Measurements from ENCODE around the gene C12orf75. TPM values are rescaled to one million over a fixed set of nuclear protein-coding genes. Genes with fewer than 3 reads are reported as not detected.
"Not testable (repeated sequence)": the region's sequence is repeated elsewhere in the genome, so short reads cannot be mapped to it uniquely, and the experiment has no call there.

The C12orf75 gene
- total RNA-seq, 1 donor from 2014 or later, result 36.3 TPM

DNA sequence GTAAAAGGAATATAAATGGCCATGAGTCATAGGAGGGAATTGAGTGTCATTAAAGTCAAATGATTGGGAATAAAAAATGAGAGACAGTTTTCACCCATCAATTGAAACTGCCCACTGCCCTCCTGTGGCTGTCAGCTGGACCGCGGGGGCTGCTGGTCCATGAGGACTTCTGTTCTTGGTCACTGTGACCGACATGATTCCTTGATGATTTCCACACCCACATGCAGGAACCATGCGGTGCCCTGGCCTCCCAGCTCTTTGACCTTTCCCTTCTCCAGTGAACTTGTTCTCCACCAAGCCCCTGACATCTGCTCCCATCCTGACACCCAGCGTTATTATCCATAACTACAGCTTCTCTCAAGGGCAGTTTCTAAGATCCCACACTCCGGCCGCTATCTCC, 48.4 kb downstream of the C12orf75 start:
- DNase-seq, result no peak

DNA sequence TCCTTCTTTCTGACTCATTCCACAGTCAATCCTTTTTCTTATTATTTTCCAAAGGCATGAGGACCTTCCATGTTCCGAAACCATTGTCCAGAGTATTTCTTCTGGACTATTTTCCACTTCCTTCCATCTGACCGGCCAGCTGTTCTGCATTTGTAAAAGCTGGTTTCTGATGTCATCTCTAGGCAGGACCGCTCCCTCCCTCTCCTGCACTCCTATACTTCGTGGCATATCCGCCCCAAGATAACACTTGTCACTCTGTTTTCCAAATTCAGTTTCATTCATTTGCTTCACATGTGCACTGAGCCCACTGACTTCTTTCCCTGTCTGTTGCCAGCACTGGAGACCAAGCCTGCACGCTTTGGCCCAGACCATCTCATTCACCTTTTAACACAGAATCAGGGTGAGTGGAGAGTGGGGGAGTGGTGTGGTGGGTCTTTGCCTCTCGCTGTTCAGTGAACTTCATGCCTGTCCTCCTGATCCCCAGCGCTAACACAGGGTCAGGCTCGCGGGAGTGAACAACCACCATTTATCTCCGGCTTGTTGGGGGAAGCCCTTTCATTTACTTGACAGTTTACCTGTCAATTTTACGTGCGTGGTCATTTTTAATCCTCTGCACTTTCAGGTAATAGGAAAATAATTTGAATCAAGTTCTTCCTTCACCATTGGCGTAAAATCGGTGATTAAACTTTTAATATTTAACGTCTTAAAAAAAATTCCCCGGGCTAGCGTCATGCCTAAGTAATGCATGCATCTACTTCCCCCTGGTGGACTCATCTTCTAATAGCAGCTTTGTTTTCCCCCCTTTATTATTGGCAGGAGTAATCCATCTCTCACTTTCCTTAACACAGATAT, 52.5 kb downstream of the C12orf75 start:
- DNase-seq, result no peak

DNA sequence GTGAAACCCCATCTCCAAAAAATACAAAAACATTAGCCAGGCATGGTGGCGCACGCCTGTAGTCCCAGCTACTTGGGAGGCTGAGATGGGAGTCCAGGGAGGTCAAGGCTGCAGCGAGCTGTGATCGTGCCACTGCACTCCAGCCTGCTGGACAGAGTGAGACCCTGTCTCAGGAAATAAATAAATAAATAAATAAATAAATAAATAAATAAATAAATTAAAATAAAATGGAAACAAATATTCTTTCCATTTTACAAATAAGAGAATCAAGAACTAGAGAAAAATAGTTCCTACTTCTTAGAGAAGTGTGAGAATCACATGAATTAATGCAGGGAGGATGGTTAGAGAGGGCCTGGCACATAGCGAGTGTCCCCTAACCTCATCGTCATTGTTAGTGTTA, 53.7 kb downstream of the C12orf75 start:
- no peak for DNase-seq

DNA sequence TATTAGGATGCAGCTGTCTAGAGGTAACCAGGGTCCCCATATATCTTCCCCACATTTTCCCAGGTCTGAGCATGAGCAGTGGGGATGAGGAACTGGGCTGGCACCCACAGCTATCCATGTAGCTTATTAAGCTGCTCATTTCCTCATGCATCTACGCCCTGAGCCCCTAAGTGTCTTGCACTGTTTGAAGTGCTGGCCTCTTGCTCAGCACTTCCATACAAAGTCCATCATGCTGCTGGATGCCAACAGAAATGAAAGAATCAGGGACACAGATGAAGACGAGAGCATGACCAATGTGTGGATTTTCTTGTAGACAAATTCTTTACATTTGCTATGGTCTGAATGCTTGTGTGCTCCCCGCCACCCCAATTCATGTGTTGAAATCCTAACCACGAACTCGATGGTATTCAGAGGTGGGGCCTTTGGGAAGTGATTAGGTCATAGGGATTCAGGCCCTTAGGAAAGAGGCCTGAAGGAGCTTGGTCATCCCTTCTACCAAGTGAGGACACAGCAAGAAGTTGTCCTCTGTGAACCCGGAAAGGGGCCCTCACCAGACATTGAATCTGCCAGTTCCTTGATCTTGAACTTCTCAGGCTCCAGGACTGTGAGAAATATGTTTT, 54.5 kb downstream of the C12orf75 start:
- DNase-seq, result no peak

DNA sequence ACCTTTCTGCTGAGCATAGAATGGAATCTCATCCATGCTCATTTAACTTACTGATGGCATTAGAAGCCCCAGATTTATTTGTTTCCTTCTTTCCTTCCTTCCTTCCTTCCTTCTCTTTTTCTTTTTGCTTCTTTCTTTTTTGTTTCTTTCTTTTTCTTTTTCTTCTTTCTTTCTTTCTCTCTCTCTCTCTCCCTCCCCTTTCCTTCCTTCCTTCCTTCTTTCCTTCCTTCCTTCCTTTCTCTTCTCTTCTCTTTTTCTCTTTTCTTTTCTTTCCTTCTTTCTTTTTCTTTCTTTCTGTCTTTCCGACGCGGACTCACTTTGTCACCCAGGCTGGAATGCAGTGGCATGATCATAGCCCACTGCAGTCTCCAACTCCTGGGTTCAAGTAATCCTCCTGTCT, 55.9 kb downstream of the C12orf75 start:
- DNase-seq, result no peak

DNA sequence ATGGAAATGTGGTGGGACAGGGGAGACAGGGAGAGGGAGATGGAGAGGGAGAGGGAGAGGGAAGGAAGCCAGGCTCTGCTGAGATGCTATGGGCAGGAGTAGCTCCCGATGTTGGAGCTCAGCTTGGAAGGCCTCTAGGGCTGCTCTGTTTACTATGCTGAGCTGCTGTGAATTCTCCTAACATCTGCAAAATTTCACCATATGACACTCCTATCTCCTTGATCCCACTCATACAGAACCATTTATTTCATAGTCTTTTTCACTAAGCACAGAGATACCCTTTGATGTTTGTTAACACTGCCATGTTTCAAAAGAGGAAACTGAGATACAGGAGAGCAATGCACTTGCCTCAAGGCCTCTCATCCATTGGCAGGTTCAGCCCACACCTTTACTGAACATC, 60.7 kb downstream of the C12orf75 start:
- no peak for DNase-seq

DNA sequence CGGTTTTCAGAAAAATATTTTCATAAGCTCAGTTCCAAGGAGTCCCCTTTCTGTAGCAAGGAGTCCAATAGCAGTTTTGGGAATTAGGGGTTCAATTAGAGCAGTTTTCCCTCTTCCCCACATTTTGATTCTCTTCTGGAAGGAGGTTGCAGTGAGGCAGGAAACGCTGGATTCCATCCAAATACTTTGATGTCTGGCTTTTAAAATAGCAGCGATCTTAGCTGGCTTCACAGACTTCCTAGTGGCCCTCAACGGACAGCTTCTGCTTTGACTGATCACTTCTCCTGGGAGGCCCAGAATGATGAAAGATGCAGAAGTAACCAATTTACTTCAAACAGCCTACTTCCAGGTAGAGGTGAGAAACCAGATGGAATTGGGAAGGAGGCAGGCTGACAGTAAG, 63.1 kb downstream of the C12orf75 start:
- DNase-seq, result no peak

DNA sequence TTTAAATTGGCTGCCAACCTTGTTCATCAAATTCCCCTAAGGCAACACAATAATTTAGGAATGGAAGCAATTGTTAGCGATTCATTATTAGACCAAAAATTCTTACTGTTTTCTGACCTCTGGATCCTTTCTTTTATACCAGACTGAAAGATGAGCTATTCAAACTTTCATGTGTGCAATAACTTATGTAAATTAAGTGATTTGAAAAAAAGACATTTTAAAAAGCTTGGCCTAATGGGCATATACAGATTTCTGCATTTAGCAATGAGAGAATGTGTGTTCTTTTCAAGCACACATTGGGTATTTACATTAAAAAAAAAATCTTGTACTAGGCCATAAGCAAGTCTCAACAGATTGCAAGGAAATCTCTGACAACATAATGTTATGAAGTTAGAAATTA, 65.5 kb downstream of the C12orf75 start:
- DNase-seq, result no peak

DNA sequence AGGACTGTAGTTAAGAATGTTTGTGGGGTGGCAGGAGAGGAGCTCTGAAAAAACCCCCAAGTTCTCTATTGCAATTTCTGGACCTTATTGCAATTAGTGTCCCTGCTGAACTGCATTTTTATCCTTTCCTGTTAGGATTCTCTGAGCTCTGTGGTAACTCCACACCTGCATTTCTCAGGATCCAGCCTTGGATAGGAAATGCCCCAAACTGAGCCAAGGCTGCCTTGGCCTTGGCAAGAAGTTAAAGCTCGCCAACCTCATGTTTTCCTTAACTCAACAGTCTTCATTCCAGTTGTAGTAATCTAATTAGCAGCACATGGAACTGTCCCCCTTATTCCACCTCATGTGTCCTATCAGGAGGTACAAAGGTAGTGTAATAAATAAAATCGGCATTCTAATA, 66.5 kb downstream of the C12orf75 start:
- DNase-seq, result no peak

DNA sequence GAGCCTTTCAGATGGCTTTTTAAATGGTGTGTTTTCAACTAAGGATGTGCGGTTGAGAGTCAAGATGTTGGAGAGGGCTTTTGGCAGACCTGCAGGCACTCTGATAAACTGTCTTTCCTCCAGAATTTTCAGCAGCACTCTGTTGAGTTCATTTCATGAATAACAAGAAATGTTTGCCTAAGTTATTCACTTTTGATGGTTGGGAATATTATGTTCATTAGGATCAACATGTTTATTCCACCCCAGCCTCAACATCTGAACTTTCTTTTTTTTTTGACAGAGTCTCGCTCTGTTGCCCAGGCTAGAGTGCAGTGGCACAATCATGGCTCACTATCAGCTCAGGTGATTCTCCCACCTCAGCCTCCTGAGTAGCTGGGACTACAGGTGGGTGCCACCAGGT, 68.4 kb downstream of the C12orf75 start:
- no peak for DNase-seq

DNA sequence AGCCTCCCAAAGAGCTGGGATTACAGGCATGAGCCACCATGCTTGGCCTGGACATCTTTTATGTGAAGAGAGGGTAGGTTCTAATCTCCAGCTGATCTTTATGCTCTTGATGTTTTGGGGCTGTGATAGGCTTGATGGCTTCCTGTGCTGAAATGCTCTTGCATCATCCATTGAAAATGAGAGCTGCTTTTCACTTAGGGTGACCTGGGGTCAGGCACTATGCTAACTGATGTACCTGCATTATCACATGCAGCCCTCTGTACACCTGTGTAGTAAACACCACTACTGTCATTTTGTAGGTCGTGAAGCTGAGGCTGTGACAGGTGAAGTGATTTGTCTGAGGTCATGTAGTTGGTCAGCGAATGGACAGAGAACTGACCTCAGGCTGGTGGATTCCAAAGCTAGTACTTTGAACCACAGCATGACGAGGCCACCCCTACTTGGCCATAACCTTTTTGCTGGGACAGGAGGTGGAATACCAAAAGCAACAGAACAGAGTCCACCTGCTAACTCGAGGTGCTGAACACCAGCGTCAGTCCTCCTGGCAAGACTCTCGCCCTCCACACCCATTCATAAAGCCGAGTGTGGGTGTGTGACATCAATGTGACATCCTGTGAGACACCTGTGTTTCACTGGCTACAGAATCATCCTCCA, 69.1 kb downstream of the C12orf75 start:
- DNase-seq, result no peak

DNA sequence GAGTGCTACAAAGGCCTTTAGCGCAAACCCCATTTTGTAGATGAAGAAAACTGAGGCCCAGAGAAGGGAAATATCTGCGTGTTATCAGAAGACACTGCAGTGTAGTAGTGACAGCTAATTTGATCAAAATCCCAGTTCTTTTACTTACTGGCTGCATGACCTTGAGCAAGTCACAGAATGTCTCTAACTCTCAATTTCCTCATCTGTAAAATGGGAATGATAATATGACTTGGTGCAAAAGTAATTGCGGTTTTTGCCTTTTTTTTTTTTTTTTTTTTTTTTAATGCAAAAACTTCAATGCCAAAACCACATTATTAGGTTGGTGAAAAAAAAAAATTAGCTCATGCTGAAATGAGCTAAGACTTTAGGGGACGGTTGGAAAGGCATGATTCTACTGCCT, 69.7 kb downstream of the C12orf75 start:
- no peak for DNase-seq

DNA sequence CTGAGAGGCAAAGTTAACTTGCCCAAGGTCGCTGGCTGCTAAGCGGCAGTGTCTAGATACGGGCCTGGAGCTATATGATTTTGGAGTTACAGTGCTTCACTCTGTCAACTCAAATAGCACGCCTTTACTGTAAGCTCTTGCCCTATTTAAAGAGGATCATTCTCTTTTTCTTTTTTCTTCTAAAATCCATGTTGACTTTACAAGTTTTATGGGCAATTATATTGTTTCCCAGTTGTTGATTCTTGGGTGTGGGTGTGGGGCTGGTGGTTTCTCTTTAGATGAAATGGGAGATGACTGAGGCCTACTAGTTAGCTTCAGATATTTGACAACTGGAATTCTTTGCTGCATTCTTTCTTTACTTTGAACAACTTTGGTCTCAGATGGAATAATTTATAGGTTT, 70.7 kb downstream of the C12orf75 start:
- no peak for DNase-seq

DNA sequence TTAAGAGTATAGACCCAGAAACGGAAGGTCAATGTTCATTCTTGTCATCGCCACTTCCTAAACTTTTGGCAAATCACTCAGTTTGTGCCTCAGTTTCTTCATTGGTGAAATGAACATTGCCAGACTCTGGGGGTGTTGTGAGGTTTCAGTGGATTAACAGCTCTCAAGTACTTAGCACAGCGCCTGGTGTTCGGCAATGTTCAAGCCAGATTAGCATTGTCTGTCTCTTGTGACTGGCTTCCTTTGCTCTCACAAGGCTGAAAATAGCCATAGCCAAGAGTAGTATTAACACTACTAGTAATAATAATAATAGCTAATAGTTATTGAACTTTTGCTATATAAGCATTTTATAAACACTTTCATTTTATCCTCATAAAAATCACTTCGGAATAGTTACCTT, 71.9 kb downstream of the C12orf75 start:
- no peak for DNase-seq

DNA sequence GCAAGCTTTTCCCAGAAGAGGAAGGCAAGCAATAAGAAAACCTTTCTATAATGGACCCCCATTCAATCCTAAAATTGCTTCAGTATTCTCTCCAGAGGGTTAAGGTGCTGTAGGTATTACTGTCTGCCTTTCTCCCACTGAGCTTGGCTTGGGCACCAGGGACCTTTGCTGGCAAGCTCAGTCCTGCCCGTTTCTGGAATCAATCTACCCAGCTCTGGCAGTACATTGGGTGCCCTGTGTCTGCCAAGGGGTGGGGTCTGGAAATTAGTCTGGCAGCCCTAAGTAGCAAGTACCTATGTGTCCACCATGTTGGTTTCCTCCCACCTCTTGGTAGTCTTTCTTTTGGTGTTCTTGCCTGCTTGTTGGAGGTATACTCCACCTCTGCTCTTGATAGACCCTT, 72.6 kb downstream of the C12orf75 start:
- no peak for DNase-seq

DNA sequence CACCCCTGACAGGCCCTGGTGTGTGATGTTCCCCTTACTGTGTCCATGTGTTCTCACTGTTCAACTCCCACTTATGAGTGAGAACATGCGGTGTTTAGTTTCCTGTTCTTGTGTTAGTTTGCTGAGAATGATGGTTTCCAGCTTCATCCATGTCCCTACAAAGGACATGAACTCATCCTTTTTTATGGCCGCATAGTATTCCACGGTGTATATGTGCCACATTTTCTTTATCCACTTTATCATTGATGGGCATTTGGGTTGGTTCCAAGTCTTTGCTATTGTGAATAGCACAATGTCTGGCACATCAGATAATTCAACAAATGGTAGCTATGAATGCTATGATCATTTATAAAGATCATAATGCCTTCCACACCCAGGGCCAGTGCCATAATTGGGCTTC, 73.6 kb downstream of the C12orf75 start:
- not testable (repeated sequence) for DNase-seq

DNA sequence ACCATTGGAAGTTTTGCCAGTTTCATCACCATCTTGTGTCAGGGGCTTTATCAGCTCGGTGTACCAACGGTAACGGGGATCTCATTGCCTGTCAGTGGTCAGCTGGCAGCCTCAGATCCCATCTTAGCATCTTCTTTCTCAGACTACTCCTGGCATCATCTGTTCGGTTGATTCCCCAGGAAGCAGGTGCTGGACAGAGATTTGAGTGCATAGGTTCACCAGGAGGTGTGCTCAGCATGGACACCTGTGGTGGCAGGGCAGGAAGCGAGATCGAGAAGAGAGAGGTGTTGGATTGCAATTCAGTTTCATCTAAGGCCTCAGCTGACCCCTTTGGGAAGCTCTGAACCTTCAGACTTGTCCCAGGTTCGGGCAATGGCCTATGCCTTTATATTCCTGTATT, 76.0 kb downstream of the C12orf75 start:
- no peak for DNase-seq

DNA sequence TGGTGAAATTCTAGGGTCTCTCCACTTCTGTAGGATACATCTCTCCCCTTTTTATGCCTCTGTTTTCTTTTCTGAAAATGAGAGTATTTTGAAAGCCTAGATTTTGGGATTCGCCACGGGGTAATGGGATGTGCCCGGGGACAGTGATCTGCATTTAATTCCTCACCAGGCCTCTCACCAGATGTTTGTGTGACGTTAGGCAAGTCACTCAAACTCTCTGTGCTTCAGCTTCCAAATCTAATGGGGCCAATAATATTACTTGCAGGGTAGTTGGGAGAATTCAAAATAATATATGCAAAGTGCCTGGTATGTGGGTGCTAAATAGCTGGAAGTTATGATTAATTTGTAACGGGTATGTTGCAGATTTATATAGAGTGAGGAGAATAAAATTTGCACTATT, 78.8 kb downstream of the C12orf75 start:
- DNase-seq, result no peak

DNA sequence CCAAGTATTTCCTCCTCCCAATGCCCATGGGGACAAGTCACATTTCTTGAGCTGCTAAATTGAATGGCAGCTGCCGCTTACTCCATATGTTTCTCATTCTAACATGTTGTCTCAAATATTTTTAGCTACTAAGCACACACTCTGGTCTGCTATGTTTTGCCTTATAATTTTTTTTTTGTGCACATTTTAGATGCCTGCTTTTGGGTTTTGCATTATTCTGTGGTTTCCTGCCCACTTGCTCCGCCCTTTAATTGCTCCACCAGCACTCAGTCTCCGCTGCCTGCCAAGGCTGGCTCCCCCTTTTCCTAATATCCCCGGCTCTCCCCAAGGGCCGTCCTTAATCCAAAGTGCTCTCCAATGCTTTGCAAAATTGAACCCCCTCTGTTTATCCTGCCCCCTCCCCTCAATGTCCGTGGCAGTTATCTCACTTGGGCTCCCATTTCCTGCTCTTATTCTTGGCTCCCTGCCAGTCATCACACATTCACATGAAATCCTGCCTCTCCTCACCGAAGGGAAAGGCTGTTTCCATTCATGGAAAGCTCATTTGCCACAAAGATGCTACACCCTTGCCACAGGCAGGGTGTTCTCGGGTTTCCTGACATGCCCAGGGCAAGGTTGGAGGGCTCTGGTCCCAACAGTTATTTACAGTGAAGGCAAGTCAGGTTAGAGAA, 79.4 kb downstream of the C12orf75 start:
- no peak for DNase-seq

DNA sequence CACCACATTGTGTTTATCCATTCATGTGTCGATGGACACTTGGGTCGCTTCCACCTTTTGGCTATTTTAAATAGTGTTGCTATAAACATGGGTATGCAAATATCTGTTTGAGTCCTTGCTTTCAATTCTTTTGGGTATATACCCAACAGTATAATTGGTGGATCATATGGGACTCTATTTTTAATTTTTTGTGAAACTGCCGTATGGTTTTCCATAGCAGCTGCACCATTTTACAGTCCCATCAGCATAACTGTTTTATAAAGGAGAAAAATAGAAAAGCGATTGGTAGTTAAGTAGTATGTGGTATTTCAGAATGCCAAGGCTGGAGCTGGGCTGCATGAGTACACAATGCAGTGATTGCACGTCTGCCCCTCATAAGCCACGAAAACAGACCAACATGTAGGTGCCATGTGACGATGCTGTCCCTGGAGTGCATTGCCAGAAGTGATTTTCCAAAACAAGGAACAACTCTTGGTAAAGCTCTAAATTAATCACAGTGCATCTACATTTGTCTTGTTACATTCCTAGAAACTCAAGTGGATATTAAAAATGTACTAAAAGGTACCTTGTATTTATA, 83.5 kb downstream of the C12orf75 start:
- DNase-seq, result no peak

DNA sequence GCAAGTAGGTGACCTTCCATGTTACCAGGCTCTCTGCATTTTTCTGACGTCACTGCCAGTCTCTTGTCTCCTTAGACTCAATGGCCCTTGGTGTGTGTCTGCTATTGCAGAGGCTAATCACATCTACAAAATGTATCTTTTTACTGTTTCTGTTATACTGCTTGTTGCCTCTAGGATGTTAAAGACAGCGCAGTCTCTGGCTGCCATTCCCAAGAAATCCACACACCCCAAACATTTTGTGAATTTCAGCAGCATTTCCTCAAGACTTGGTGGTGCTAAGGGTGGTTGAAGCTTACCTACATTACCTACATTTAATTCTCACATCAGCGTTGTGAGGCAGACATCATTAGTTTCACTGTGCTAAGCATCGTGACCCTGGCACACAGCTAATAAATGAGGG, 87.2 kb downstream of the C12orf75 start:
- no peak for DNase-seq

DNA sequence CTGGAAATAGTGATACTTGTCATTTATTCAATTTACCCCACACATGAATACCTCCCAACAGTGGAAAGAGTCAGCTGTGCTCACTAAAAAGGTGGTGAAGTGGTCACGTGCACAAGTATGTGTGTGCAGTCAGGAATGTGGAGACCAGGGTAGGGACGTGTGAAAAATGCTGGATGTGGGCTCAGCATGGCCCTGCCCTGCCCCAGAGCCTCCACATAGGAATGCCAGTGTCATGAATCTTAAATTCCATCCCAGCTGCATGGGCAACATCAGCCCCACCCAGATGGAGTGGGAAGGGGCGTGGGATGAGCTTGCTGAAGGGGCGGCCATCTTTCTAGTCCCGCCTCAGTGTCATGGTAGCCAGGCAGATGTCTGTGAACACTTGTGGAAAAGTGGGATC, 87.7 kb downstream of the C12orf75 start:
- DNase-seq, result no peak

DNA sequence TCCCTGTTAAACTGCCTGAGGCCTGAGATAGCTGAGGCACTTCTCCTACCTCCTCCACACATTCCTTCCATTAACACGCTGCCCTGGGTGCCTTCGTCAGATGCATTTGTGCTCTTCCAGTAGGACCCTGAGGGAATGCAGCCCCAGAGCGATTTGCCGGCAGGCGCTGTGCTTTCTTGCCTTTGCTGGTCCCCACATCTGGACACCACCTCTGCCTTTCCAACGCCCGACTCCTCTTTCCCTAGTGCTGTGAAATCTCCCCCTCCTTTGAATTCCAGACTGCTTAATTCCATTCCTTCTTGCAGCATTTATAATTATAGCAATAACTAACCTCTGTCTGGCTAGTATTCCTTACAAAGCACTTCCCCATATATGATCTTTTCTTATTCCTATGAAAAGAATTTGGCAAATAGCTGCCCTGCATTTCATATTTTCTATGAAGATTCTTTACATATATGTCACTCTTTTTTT, 88.4 kb downstream of the C12orf75 start:
- no peak for DNase-seq

Measured in occipital lobe (tissue), 2 donors.